Neuron (in vitro differentiated cells): ENCODE results near the gene SEPTIN12.

Experiments used
- H2AFZ ChIP-seq: one replicate; pipeline ENCODE4 v1.6.1; 2013; ENCODE audit warnings: low read depth, mild to moderate bottlenecking, inconsistent platforms, low read length, moderate library complexity
- H3K27me3 ChIP-seq: one replicate; pipeline ENCODE4 v1.6.1; 2013; ENCODE audit warnings: low read length; ENCODE audit not compliant: insufficient read depth
- H3K36me3 ChIP-seq: one replicate; pipeline ENCODE4 v1.6.1; 2013; ENCODE audit warnings: low read length; ENCODE audit not compliant: insufficient read depth
- H3K4me1 ChIP-seq: one replicate; pipeline ENCODE4 v1.6.1; 2013; ENCODE audit warnings: low read length; ENCODE audit not compliant: insufficient read depth
- H3K4me3 ChIP-seq: 2 replicates; pipeline ENCODE4 v1.5.1; 2013; ENCODE audit warnings: mild to moderate bottlenecking, low read length, moderate library complexity
- H3K9me3 ChIP-seq: one replicate; pipeline ENCODE4 v1.6.1; 2013; ENCODE audit warnings: low read length

Gene SEPTIN12

GRCh38 chr16:4787627-4788482, at the start of gene SEPTIN12:
Gene SEPTIN12 (minus strand): TSS chr16:4788345. CDS start chr16:4787645, 700 bp downstream.
- Histone ChIP-seq H3K27me3 (no peaks in the 10 kb centered on the region), H3K9me3 (no peaks in the 10 kb centered on the region), H2AFZ (no peak within 1 kb of the TSS), H3K4me3 (no peak within 1 kb of the TSS), H3K36me3 (no peaks in the 10 kb centered on the region), H3K4me1 (no peaks in the 10 kb centered on the region)

- Histone ChIP-seq H3K36me3 (peaks cover 77% of the 10 kb centered on the region), H3K4me3 (no peak overlapping the region), H3K4me1 (no peaks in the 10 kb centered on the region)
Observed at GRCh38 chr16:4836727-4837126, 48.6 kb upstream of the SEPTIN12 start.

GRCh38 chr16:4833584-4833983, 45.4 kb upstream of the SEPTIN12 start:
- no peak overlapping the region for H3K4me3 ChIP-seq
- no peaks in the 10 kb centered on the region for H3K27me3 ChIP-seq
- H2AFZ ChIP-seq: no peak overlapping the region
- peaks cover 73% of the 10 kb centered on the region for H3K36me3 ChIP-seq
- H3K4me1 ChIP-seq: no peaks in the 10 kb centered on the region
- H3K9me3 ChIP-seq: no peaks in the 10 kb centered on the region

More at GRCh38 chr16:4836727-4837126, 48.6 kb upstream of the SEPTIN12 start:
- Histone ChIP-seq H3K27me3 (no peaks in the 10 kb centered on the region), H2AFZ (no peak overlapping the region), H3K9me3 (no peaks in the 10 kb centered on the region)

- Histone ChIP-seq H2AFZ (no peak overlapping the region), H3K4me3 (no peak overlapping the region), H3K36me3 (peaks cover 72% of the 10 kb centered on the region), H3K27me3 (no peaks in the 10 kb centered on the region), H3K4me1 (no peaks in the 10 kb centered on the region), H3K9me3 (no peaks in the 10 kb centered on the region)
Observed at GRCh38 chr16:4832698-4833343, 44.7 kb upstream of the SEPTIN12 start.

GRCh38 chr16:4831616-4832015, 43.5 kb upstream of the SEPTIN12 start:
- H3K27me3 ChIP-seq: no peaks in the 10 kb centered on the region
- H3K4me3 ChIP-seq: no peak overlapping the region
- no peak overlapping the region for H2AFZ ChIP-seq
- peaks cover 73% of the 10 kb centered on the region for H3K36me3 ChIP-seq
- H3K4me1 ChIP-seq: peaks cover 4% of the 10 kb centered on the region
- no peaks in the 10 kb centered on the region for H3K9me3 ChIP-seq

- Histone ChIP-seq H3K4me1 (peaks cover 4% of the 10 kb centered on the region), H3K9me3 (no peaks in the 10 kb centered on the region), H2AFZ (no peak overlapping the region), H3K36me3 (peaks cover 71% of the 10 kb centered on the region), H3K27me3 (no peaks in the 10 kb centered on the region), H3K4me3 (no peak overlapping the region)
Observed at GRCh38 chr16:4830408-4830807, 42.3 kb upstream of the SEPTIN12 start.

- Histone ChIP-seq H3K9me3 (no peaks in the 10 kb centered on the region), H3K4me3 (no peak overlapping the region), H2AFZ (no peak overlapping the region), H3K4me1 (peaks cover 4% of the 10 kb centered on the region), H3K27me3 (no peaks in the 10 kb centered on the region), H3K36me3 (peaks cover 81% of the 10 kb centered on the region)
Observed at GRCh38 chr16:4828567-4829321, 40.6 kb upstream of the SEPTIN12 start.

GRCh38 chr16:4826980-4827379, 38.8 kb upstream of the SEPTIN12 start:
- no peak overlapping the region for H2AFZ ChIP-seq
- H3K27me3 ChIP-seq: no peaks in the 10 kb centered on the region
- H3K4me1 ChIP-seq: peaks cover 4% of the 10 kb centered on the region
- H3K4me3 ChIP-seq: no peak overlapping the region
- H3K36me3 ChIP-seq: peaks cover 78% of the 10 kb centered on the region
- no peaks in the 10 kb centered on the region for H3K9me3 ChIP-seq

- no peak overlapping the region for H3K4me3 ChIP-seq
- H2AFZ ChIP-seq: no peak overlapping the region
- no peaks in the 10 kb centered on the region for H3K9me3 ChIP-seq
- no peaks in the 10 kb centered on the region for H3K27me3 ChIP-seq
- peaks cover 4% of the 10 kb centered on the region for H3K4me1 ChIP-seq
- peaks cover 78% of the 10 kb centered on the region for H3K36me3 ChIP-seq
Observed at GRCh38 chr16:4826526-4826925, 38.4 kb upstream of the SEPTIN12 start.

GRCh38 chr16:4825196-4825595, 37.1 kb upstream of the SEPTIN12 start:
- Histone ChIP-seq H3K27me3 (no peaks in the 10 kb centered on the region), H3K4me1 (peaks cover 4% of the 10 kb centered on the region), H3K4me3 (no peak overlapping the region), H2AFZ (no peak overlapping the region), H3K9me3 (no peaks in the 10 kb centered on the region), H3K36me3 (peaks cover 78% of the 10 kb centered on the region)

GRCh38 chr16:4820652-4821051, 32.5 kb upstream of the SEPTIN12 start:
- no peaks in the 10 kb centered on the region for H3K27me3 ChIP-seq
- H3K36me3 ChIP-seq: peaks cover 75% of the 10 kb centered on the region
- H3K4me3 ChIP-seq: no peak overlapping the region
- H3K9me3 ChIP-seq: no peaks in the 10 kb centered on the region
- H3K4me1 ChIP-seq: no peaks in the 10 kb centered on the region
- H2AFZ ChIP-seq: no peak overlapping the region

- no peaks in the 10 kb centered on the region for H3K4me1 ChIP-seq
- no peak overlapping the region for H3K4me3 ChIP-seq
- H3K36me3 ChIP-seq: peaks cover 68% of the 10 kb centered on the region
- H3K9me3 ChIP-seq: peaks cover 3% of the 10 kb centered on the region
- no peak overlapping the region for H2AFZ ChIP-seq
- no peaks in the 10 kb centered on the region for H3K27me3 ChIP-seq
Observed at GRCh38 chr16:4814542-4815173, 26.5 kb upstream of the SEPTIN12 start.
